HepG2 (cell line): ENCODE results near the gene GRID1.

Source experiments
- CREM ChIP-seq, 2 experiments: sonication (generic) in 1 of 2; formaldehyde crosslinking in 1 of 2; IDR thresholded peaks; 2 replicates each; pipeline versions ENCODE4 v1.4.0 to v1.6.1; 2016 to 2020; ENCODE audit warnings: antibody characterized with exemption in 1 of 2, mild to moderate bottlenecking in 1 of 2, missing genetic modification reagents in 1 of 2
- CTCF ChIP-seq: sonication (generic); formaldehyde crosslinking; IDR thresholded peaks from 2 replicates; pipeline ENCODE4 v1.5.0; 2020; ENCODE audit warnings: mild to moderate bottlenecking, missing genetic modification reagents, moderate library complexity
- EP300 ChIP-seq, 3 experiments: sonication (generic) in 1 of 3; formaldehyde crosslinking in 1 of 3; IDR thresholded peaks; 2 replicates each; pipeline versions ENCODE4 v1.5.1 to v1.6.1; 2011 to 2020; ENCODE audit warnings: low read depth in 2 of 3, low read length in 2 of 3, borderline replicate concordance in 1 of 3, improper control_type of control experiment in 1 of 3, mild to moderate bottlenecking in 1 of 3, missing genetic modification reagents in 1 of 3, moderate library complexity in 1 of 3
- MAFG ChIP-seq: sonication (generic); formaldehyde crosslinking; IDR thresholded peaks from 2 replicates; pipeline ENCODE4 v1.5.1; 2020; ENCODE audit warnings: mild to moderate bottlenecking, missing genetic modification reagents
- MAX ChIP-seq: IDR thresholded peaks from 2 replicates; pipeline ENCODE4 v1.6.1; 2012; ENCODE audit warnings: inconsistent platforms
- MBNL3 ChIP-seq: fragments of 250-450 bp; sonication (Bioruptor Pico); conservative IDR thresholded peaks from 2 replicates; pipeline ENCODE4 v1.8.0; 2022; ENCODE audit warnings: mild to moderate bottlenecking, inconsistent platforms
- PBX3 ChIP-seq: sonication (generic); formaldehyde crosslinking; IDR thresholded peaks from 2 replicates; pipeline ENCODE4 v1.8.1; 2023; ENCODE audit warnings: missing genetic modification reagents, inconsistent platforms, borderline replicate concordance
- PRDM10 ChIP-seq: sonication (generic); formaldehyde crosslinking; IDR thresholded peaks from 2 replicates; pipeline ENCODE4 v1.4.0; 2020; ENCODE audit warnings: low read depth, missing genetic modification reagents
- SMAD3 ChIP-seq: sonication (generic); formaldehyde crosslinking; IDR thresholded peaks from 2 replicates; pipeline ENCODE4 v1.4.0; 2020; ENCODE audit warnings: missing genetic modification reagents
- SMC3 ChIP-seq: IDR thresholded peaks from 2 replicates; pipeline ENCODE4 v1.6.1; 2011; ENCODE audit warnings: low read length, improper control_type of control experiment
- ZBTB14 ChIP-seq: sonication (generic); formaldehyde crosslinking; IDR thresholded peaks from 2 replicates; pipeline ENCODE4 v1.4.0; 2020; ENCODE audit warnings: missing genetic modification reagents
- ZBTB40 ChIP-seq, 2 experiments: fragments of 450-650 bp in 1 of 2; sonication (generic) in 1 of 2; formaldehyde crosslinking in 1 of 2; IDR thresholded peaks; 2 replicates each; pipeline versions ENCODE4 v1.6.1 to v1.8.0; 2016 to 2022; ENCODE audit warnings: antibody characterized with exemption in 1 of 2, mild to moderate bottlenecking in 1 of 2, missing genetic modification reagents in 1 of 2
- ZNF841 ChIP-seq: sonication (generic); formaldehyde crosslinking; IDR thresholded peaks from 2 replicates; pipeline ENCODE4 v1.8.1; 2023; ENCODE audit warnings: missing genetic modification reagents, borderline replicate concordance
- ZNF878 ChIP-seq: sonication (generic); formaldehyde crosslinking; IDR thresholded peaks from 2 replicates; pipeline ENCODE4 v1.8.1; 2023; ENCODE audit warnings: mild to moderate bottlenecking, missing genetic modification reagents, moderate library complexity

- no peak for TF ChIP-seq MBNL3
- no peak for TF ChIP-seq SMC3
- no peak for TF ChIP-seq PBX3 (CRISPR knock-in tag)
- TF ChIP-seq ZNF878, result no peak
- TF ChIP-seq EP300 (IDR thresholded peaks at IDR 0.05; ENCODE audit: low read depth in 2 of 2, low read length in 2 of 2), result no peak
- TF ChIP-seq EP300 (CRISPR knock-in tag; IDR thresholded peaks at IDR 0.05; ENCODE audit: borderline replicate concordance), result no peak
- no peak for TF ChIP-seq SMAD3
- no peak for TF ChIP-seq MAX
- TF ChIP-seq CTCF (CRISPR knock-in tag), result no peak
- TF ChIP-seq CREM (IDR thresholded peaks at IDR 0.05), result no peak
- no peak for TF ChIP-seq CREM (CRISPR knock-in tag; IDR thresholded peaks at IDR 0.05)
- TF ChIP-seq ZBTB40 (IDR thresholded peaks at IDR 0.05), result no peak
- no peak for TF ChIP-seq ZBTB40 (CRISPR knock-in tag; IDR thresholded peaks at IDR 0.05)
- TF ChIP-seq PRDM10 (CRISPR knock-in tag), result no peak
- no peak for TF ChIP-seq ZNF841
- TF ChIP-seq MAFG (CRISPR knock-in tag), result no peak
- TF ChIP-seq ZBTB14, result no peak
Observed at GRCh38 chr10:85673270-85673669, 693.3 kb downstream of the GRID1 start.
